ENCODE results near the gene MACROD1. TPM values are rescaled to one million over a fixed set of nuclear protein-coding genes. Genes with fewer than 3 reads are reported as not detected.

The MACROD1 gene
- total and polyA plus RNA-seq, 2 of the 13 experiments (the other 11 are each of a cell fraction or from before 2014, with no cell fraction given) = 23.1 to 34.5 TPM

GRCh38 chr11:64094463-64095260, 71.3 kb downstream of the MACROD1 start:
- H3K4me1 ChIP-seq (ENCODE audit: insufficient read depth, low read length) = peaks cover 76% of the 10 kb centered on the region
- POLR2A ChIA-PET = interaction anchor here (0.9 kb wide), 1 partner anchor 87 kb away, joined by 3 read pairs; no protein-coding TSS in a partner anchor
- TF ChIP-seq YEATS2 (CRISPR knock-in tag; IDR thresholded peaks at IDR 0.05; ENCODE audit: borderline replicate concordance) = no peak
- TF ChIP-seq ZBTB33 (CRISPR knock-in tag; IDR thresholded peaks at IDR 0.05) = peak; percentile 84
- 0 out of 2 replicates have a peak, but pooled peaks have one; percentile 14 for TF ChIP-seq CTCF (CRISPR knock-in tag; IDR thresholded peaks at IDR 0.05)
- BruUV-seq (replicated peaks) = no TSS peak
- FAIRE-seq = no peak
- no peak overlapping the region for H3K4me3 ChIP-seq (replicated peaks in 1 of 3; ENCODE audit: insufficient read depth in 1 of 3, low read depth in 2 of 3, low read length in 3 of 3)
- no peak overlapping the region for H3K9ac ChIP-seq (ENCODE audit: insufficient read depth, low read depth, low read length)
- no peak overlapping the region for H3K4me2 ChIP-seq (ENCODE audit: low read depth, low read length)
- intact Hi-C loops (cut with micrococcal nuclease; ENCODE audit: unreplicated experiment) = no loop called here
- WGBS (ENCODE audit: low lambda C conversion rate) = 89% methylated on average over 18 of the region's 20 CpGs
- H3K79me2 ChIP-seq (ENCODE audit: insufficient read depth, low read length) = no peaks in the 10 kb centered on the region
- no peaks in the 10 kb centered on the region for H3K36me3 ChIP-seq (replicated peaks in 1 of 2; ENCODE audit: control insufficient read depth in 1 of 2, insufficient read depth in 2 of 2, low read length in 2 of 2)
- DNase-seq (ENCODE audit: low spot score) = no peak
- H2AFZ ChIP-seq (ENCODE audit: low read length) = no peak overlapping the region
- no peaks in the 10 kb centered on the region for H3K27me3 ChIP-seq (ENCODE audit: control insufficient read depth in 1 of 2, insufficient read depth in 2 of 2, low read length in 2 of 2)
- CTCF ChIA-PET (ENCODE audit: low intra/inter-chr PET ratio, low total read pairs) = no interaction called here
- peaks cover 13% of the 10 kb centered on the region; the same call in 1 of the 2 replicates for H4K20me1 ChIP-seq (ENCODE audit: insufficient read depth, low read length)
- H3K9me3 ChIP-seq (ENCODE audit: low read length) = no peaks in the 10 kb centered on the region
- in situ Hi-C loops (cut with HindIII; ENCODE audit: extremely low pct_ligation_motif_present, low pct_unique_long_range_greater_than_20kb) = no loop called here
- ATAC-seq = no peak
- no peak overlapping the region for H3K27ac ChIP-seq (ENCODE audit: extremely low read length, insufficient read depth, low read length)

Measured in HepG2 (cell line).